ENCODE measurements around the gene PCSK6.

DNA sequence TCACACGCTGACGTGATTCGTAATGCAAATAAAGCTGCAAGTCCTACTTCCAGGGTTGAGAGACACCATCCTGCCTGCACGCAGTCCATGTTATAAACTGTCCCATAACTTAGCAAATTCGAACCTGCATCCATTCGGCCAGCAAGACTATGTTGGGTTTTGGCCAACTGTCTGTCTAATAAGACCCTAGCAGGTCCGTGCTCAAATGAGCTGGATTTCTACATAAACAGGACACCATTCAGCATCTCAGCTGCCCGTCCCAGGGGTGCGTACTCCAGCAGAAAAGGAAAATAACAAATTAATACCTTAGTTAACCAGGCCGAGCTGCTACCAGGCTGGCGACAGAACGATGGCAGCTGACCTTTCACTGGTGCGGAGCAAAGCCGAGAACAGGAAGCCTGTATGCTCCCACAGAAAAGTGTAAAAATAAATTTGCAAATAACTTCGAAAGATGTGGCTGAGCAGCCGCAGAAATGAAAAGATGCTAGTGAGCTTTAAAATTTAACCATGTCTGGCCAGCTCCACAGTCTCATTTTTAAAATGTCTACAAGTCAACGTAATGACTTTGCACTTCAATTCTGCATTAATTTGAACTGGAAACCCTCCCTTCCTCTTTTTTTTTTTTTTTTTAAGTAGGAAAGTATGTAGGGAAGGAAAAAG lies 97.4 kb downstream of the PCSK6 start:
- TF ChIP-seq, protein P1, sequence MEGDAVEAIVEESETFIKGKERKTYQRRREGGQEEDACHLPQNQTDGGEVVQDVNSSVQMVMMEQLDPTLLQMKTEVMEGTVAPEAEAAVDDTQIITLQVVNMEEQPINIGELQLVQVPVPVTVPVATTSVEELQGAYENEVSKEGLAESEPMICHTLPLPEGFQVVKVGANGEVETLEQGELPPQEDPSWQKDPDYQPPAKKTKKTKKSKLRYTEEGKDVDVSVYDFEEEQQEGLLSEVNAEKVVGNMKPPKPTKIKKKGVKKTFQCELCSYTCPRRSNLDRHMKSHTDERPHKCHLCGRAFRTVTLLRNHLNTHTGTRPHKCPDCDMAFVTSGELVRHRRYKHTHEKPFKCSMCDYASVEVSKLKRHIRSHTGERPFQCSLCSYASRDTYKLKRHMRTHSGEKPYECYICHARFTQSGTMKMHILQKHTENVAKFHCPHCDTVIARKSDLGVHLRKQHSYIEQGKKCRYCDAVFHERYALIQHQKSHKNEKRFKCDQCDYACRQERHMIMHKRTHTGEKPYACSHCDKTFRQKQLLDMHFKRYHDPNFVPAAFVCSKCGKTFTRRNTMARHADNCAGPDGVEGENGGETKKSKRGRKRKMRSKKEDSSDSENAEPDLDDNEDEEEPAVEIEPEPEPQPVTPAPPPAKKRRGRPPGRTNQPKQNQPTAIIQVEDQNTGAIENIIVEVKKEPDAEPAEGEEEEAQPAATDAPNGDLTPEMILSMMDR (IDR thresholded peaks at IDR 0.05) = no peak
- TF ChIP-seq POLR2A (IDR thresholded peaks at IDR 0.05) = no peak
